ENCODE data around the gene MGAT2. TPM values are rescaled to one million over a fixed set of nuclear protein-coding genes. Genes with fewer than 3 reads are reported as not detected.
A peak's percentile ranks its signal among the peaks of the same experiment; 100 is the strongest.

Gene MGAT2
- total RNA-seq, 1 experiment from 2014 or later = 22.9 TPM

GRCh38 chr14:49620182-49621113 lies at the start of gene MGAT2, which contains the start of gene RPL36AL (continued):
- peak in 2 of 3 experiments; percentile 18 to 26; a peak in 1 of 6 replicates for TF ChIP-seq CTCF (IDR thresholded peaks at IDR 0.05 in 2 of 3, conservative IDR thresholded peaks at IDR 0.05 in 1 of 3; ENCODE audit: borderline replicate concordance in 1 of 3, insufficient read depth in 1 of 3, low read depth in 2 of 3, low read length in 2 of 3)
- no peak for TF ChIP-seq EGR1 (IDR thresholded peaks at IDR 0.05; ENCODE audit: low read depth)
- peak; percentile 93; the same call in 1 of the 2 replicates for TF ChIP-seq SIN3A (IDR thresholded peaks at IDR 0.05; ENCODE audit: low read depth)

GRCh38 chr14:49574038-49574437 lies 46.6 kb upstream of the MGAT2 start:
- Histone ChIP-seq H2AFZ (ENCODE audit: low read depth, low read length, poor library complexity, severe bottlenecking) (no peak overlapping the region), H3K27ac (ENCODE audit: low read depth, low read length) (no peak overlapping the region), H3K9me3 (ENCODE audit: control insufficient read depth in 1 of 2, insufficient read depth in 1 of 2, low read depth in 1 of 2, low read length in 2 of 2) (no peaks in the 10 kb centered on the region), H4K20me1 (ENCODE audit: insufficient read depth) (no peaks in the 10 kb centered on the region), H3K79me2 (ENCODE audit: insufficient read depth, low read length) (peaks cover 17% of the 10 kb centered on the region), H3K27me3 (ENCODE audit: insufficient read depth, low read length) (no peaks in the 10 kb centered on the region), H3K9me2 (ENCODE audit: insufficient read depth) (no peaks in the 10 kb centered on the region), H3K9ac (ENCODE audit: low read length) (no peak overlapping the region), H3K4me2 (ENCODE audit: low read length) (no peak overlapping the region), H3K36me3 (ENCODE audit: control insufficient read depth in 1 of 2, insufficient read depth in 2 of 2, low read length in 2 of 2) (peaks cover 21 to 40% of the 10 kb centered on the region in 2 experiments), H3K4me3 (replicated peaks in 1 of 2; ENCODE audit: low read depth in 1 of 2, low read length in 2 of 2) (no peak overlapping the region), H3K4me1 (ENCODE audit: control insufficient read depth in 1 of 2, insufficient read depth in 2 of 2, low read length in 2 of 2) (no peaks in the 10 kb centered on the region)
- ChIA-PET RAD21 (ENCODE audit: low non-redundant PET in 1 of 2, low total read pairs in 2 of 2, uncharacterized antibody in 2 of 2, unreplicated experiment in 2 of 2) (no interaction called here), POLR2A (no interaction called here), CTCF (interaction anchor here (1.4 kb wide), 1 partner anchor 112 kb away, joined by 3 read pairs; no protein-coding TSS in a partner anchor)
- no TSS peak for BruUV-seq (replicated peaks)
- intact Hi-C loops (cut with micrococcal nuclease) = no loop called here
- DNase-seq (ENCODE audit: low read depth, low spot score) = no peak
- ATAC-seq = no peak
- TF ChIP-seq SRF (IDR thresholded peaks at IDR 0.05; ENCODE audit: low read depth) (no peak), EGR1 (IDR thresholded peaks at IDR 0.05; ENCODE audit: low read depth) (no peak), ZBTB33 (IDR thresholded peaks at IDR 0.05; ENCODE audit: extremely low read depth, insufficient replicate concordance, low read length) (no peak), YY1 (IDR thresholded peaks at IDR 0.05; ENCODE audit: extremely low read depth, insufficient replicate concordance, low read depth, low read length) (no peak), REST (IDR thresholded peaks at IDR 0.05; ENCODE audit: low read depth) (no peak), FOSL1 (IDR thresholded peaks at IDR 0.05; ENCODE audit: low read depth) (no peak), RAD21 (IDR thresholded peaks at IDR 0.05; ENCODE audit: low read depth) (no peak), POLR2A (IDR thresholded peaks at IDR 0.05; ENCODE audit: borderline replicate concordance, extremely low read depth, insufficient read depth, insufficient read length) (no peak), SP1 (IDR thresholded peaks at IDR 0.05; ENCODE audit: low read depth) (no peak), ATF3 (IDR thresholded peaks at IDR 0.05) (no peak), TCF7L2 (IDR thresholded peaks at IDR 0.05; ENCODE audit: borderline replicate concordance, extremely low read depth, insufficient read depth, insufficient read length) (no peak), CEBPB (IDR thresholded peaks at IDR 0.05; ENCODE audit: low read depth) (no peak)
